K562 (cell line): ENCODE data around the gene MDC1. TPM values are rescaled to one million over a fixed set of nuclear protein-coding genes. Genes with fewer than 3 reads are reported as not detected.

Source experiments
- CLOCK ChIP-seq: fragments of 250-450 bp; sonication (Bioruptor Pico); IDR thresholded peaks from 2 replicates; pipeline ENCODE4 v1.4.0; 2020; ENCODE audit warnings: mild to moderate bottlenecking, moderate library complexity, borderline replicate concordance
- DLX4 ChIP-seq: fragments of 250-450 bp; sonication (Bioruptor Pico); IDR thresholded peaks from 2 replicates; pipeline ENCODE4 v1.6.1; 2021; ENCODE audit warnings: mild to moderate bottlenecking
- LEF1 ChIP-seq: fragments of 450-650 bp; IDR thresholded peaks from 2 replicates; pipeline ENCODE4 v1.6.1; 2016; ENCODE audit warnings: mild to moderate bottlenecking
- MYNN ChIP-seq, 2 experiments: sonication (generic); formaldehyde crosslinking in 1 of 2; IDR thresholded peaks; 2 replicates each; pipeline versions ENCODE4 v1.5.0 to v1.6.1; 2016 to 2020; ENCODE audit warnings: antibody characterized with exemption in 1 of 2, missing genetic modification reagents in 1 of 2
- NRF1 ChIP-seq, 2 experiments: fragments of 450-650 bp; IDR thresholded peaks in 1 of 2; conservative IDR thresholded peaks in 1 of 2; 2 replicates each; pipeline ENCODE4 v1.6.1; 2014; ENCODE audit warnings: mild to moderate bottlenecking in 2 of 2
- ZBTB40 ChIP-seq, 2 experiments: fragments of 450-650 bp in 1 of 2; sonication (generic) in 1 of 2; formaldehyde crosslinking in 1 of 2; IDR thresholded peaks; 2 replicates each; pipeline versions ENCODE4 v1.7.1 to v1.9.0; 2016 to 2022; ENCODE audit warnings: inconsistent platforms in 1 of 2, mild to moderate bottlenecking in 1 of 2, missing genetic modification reagents in 1 of 2
- ZKSCAN8 ChIP-seq: fragments of 200-800 bp; sonication (Bioruptor generic); IDR thresholded peaks from 2 replicates; pipeline ENCODE4 v1.6.1; 2016; ENCODE audit warnings: missing genetic modification characterization, missing compliant biosample characterization
- ZNF79 ChIP-seq: fragments of 250-450 bp; sonication (Bioruptor Pico); IDR thresholded peaks from 2 replicates; pipeline ENCODE4 v1.4.0; 2020; ENCODE audit warnings: low read depth, mild to moderate bottlenecking, moderate library complexity
- ZNF830 ChIP-seq: fragments of 250-450 bp; sonication (Bioruptor Pico); IDR thresholded peaks from 2 replicates; pipeline ENCODE4 v1.5.0; 2021; ENCODE audit warnings: mild to moderate bottlenecking
- polyA plus RNA-seq, 8 experiments: library from polyadenylated mRNA; depleted of rRNA in 4 of 8; stranded (reverse) in 5 of 8; unstranded in 3 of 8; fragments of >200 nt; fragmentation: Nextera tagmentation in 2 of 8; fragmentation: Illumina TruSeq in 1 of 8; extraction: Ambion mirVana in 2 of 8; extraction: Trizol in 1 of 8; gene quantifications; 2 replicates each; pipeline versions ENCODE4 v1.2.1 to v1.2.3, GENCODE V29; 2011 to 2014; ENCODE audit warnings: inconsistent platforms in 1 of 8, missing spikeins in 1 of 8
- total RNA-seq, 7 experiments: library from RNA; depleted of rRNA in 6 of 7; stranded (reverse); fragments of >200 nt in 6 of 7; fragmentation: Illumina TruSeq in 2 of 7; extraction: Trizol in 2 of 7; gene quantifications; 2 replicates each; pipeline versions ENCODE4 v1.2.1 to v1.2.3, GENCODE V29; 2011 to 2021; ENCODE audit warnings: low replicate concordance in 1 of 7

MDC1 gene
- total and polyA plus RNA-seq, 9 of the 15 experiments (the other 6 are each of a cell fraction or from before 2014, with no cell fraction given) = 8.2 to 114 (median 20.0) TPM

GRCh38 chr6:30685157-30686008, 31.7 kb downstream of the MDC1 start (continued):
- TF ChIP-seq ZBTB40 (IDR thresholded peaks at IDR 0.05) (peak; percentile 59; the same call in 1 of the 2 replicates), ZBTB40 (CRISPR knock-in tag; IDR thresholded peaks at IDR 0.05) (no peak), MYNN (IDR thresholded peaks at IDR 0.05) (no peak), MYNN (CRISPR knock-in tag; IDR thresholded peaks at IDR 0.05) (no peak), LEF1 (no peak), ZKSCAN8 (CRISPR knock-in tag) (no peak), NRF1 (conservative IDR thresholded peaks at IDR 0.05 in 1 of 2, IDR thresholded peaks at IDR 0.05 in 1 of 2) (no peak), ZNF79 (CRISPR knock-in tag) (no peak), CLOCK (no peak), DLX4 (CRISPR knock-in tag) (no peak), ZNF830 (CRISPR knock-in tag) (peak; percentile 31; the same call in 1 of the 2 replicates)
